Fibroblast of the aortic adventitia (primary cell): ENCODE data around the gene IMMP2L. TPM values are rescaled to one million over a fixed set of nuclear protein-coding genes. Genes with fewer than 3 reads are reported as not detected.
A peak's percentile ranks its signal among the peaks of the same experiment; 100 is the strongest.

Experiments used
- DNase-seq: peaks from one replicate; pipeline ENCODE4 v3.0.0-alpha.2; 2010; ENCODE audit warnings: low read depth
- H3K4me3 ChIP-seq: 2 replicates; pipeline ENCODE4 v1.5.1; 2011; ENCODE audit warnings: low read depth, mild to moderate bottlenecking, control low read depth, low read length, moderate library complexity
- total RNA-seq: library from RNA; depleted of rRNA; stranded (reverse); fragments of >200 nt; gene quantifications from 2 replicates; pipeline ENCODE4 v1.2.3, GENCODE V29; 2012; ENCODE audit warnings: low replicate concordance
- TF ChIP-seq, protein P1 (sequence below): IDR thresholded peaks from 2 replicates; pipeline ENCODE4 v1.5.1; 2011; ENCODE audit warnings: mild to moderate bottlenecking, low read length, control low read depth, inconsistent platforms; ENCODE audit not compliant: insufficient read depth

The IMMP2L gene
- total RNA-seq, 1 donor = 9.9 TPM

DNA sequence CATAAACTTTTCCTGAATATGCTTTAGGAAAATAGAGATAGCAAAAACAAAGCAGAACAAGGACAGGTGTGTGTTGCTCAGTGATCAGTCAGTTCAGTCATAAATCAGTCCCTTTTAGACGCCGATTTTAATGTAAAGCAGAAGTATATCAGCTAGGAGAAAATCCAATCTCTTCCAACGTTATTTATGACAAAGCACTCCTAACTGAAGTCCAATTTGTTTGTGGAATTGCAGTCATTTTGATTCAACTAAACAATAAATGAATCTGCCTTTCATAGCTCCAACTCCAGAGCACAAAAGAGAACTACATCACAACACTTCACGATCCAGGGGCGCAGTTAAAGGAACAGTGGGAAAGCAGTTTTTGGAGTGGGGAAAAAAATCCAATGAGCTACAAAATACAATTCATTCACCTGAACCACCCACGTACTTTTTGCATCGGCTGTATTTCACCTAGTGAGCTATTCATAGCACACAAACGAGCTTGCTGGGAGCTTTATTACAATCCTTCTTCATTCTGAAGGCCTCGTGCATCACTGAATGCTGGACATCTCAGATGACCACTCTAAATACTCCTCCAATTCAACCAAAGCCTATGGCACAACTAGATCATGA, 320.0 kb downstream of the IMMP2L start:
- no peak for DNase-seq
- TF ChIP-seq, protein P1, sequence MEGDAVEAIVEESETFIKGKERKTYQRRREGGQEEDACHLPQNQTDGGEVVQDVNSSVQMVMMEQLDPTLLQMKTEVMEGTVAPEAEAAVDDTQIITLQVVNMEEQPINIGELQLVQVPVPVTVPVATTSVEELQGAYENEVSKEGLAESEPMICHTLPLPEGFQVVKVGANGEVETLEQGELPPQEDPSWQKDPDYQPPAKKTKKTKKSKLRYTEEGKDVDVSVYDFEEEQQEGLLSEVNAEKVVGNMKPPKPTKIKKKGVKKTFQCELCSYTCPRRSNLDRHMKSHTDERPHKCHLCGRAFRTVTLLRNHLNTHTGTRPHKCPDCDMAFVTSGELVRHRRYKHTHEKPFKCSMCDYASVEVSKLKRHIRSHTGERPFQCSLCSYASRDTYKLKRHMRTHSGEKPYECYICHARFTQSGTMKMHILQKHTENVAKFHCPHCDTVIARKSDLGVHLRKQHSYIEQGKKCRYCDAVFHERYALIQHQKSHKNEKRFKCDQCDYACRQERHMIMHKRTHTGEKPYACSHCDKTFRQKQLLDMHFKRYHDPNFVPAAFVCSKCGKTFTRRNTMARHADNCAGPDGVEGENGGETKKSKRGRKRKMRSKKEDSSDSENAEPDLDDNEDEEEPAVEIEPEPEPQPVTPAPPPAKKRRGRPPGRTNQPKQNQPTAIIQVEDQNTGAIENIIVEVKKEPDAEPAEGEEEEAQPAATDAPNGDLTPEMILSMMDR = no peak
- H3K4me3 ChIP-seq = no peak overlapping the region

DNA sequence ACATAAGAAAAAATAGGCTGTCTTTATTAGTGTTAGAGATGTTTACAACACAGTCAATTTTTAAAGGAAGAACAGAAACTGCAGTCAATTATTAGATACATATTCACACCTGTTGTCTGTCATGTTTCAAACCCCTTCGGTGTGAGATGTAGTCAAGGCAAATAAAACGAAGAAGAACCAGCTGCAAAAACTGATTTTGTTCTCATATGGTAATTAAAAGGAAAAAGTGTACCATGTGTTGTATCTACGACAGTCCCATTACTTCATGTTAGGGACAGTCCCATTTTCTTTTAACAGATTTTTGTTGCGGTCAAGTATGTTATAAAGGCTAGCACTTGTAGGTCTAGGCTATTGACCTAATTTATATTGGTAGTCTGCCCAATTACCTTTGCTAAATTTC, 321.9 kb downstream of the IMMP2L start:
- H3K4me3 ChIP-seq = no peak overlapping the region
- TF ChIP-seq, protein P1 = no peak
- DNase-seq = no peak

DNA sequence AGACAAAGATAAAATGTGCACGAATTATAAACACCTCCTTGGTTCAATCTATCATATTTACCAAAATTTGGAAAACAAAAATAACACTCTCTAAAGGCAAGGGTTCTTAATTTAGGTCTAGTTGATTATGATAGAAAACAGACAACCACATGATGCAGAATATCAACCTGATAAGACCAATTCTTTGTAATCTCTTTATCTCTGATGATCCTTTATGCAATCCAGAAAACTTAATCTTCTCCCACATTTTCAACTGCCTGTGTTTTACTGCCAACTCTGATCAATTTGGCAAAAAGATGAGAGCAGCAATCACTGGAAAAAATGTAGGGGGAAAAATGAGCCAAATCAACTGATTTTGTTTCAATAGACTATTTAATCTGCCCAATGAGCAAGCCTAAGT, 322.9 kb downstream of the IMMP2L start:
- peak; percentile 23 for DNase-seq
- TF ChIP-seq, protein P1 = no peak
- H3K4me3 ChIP-seq = no peak overlapping the region

DNA sequence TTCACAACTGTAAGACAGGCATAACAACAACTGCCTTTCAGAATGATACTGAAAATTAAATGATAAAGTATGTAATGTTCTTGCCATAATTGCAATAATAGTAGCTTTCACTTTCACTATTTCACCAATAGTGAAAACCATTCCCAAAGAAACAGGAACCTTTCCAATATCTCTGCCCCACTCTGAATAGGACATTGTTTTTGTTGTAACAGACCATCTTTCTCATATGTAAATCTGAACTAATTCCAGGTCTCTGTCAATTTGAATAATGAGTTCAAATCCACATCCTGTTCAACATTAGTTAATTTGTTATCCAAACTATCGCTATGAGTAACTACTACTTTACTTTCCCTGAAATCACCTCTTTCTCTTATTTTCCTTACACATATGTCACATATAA, 323.4 kb downstream of the IMMP2L start:
- TF ChIP-seq, protein P1 = no peak
- peak; percentile 69 for DNase-seq
- H3K4me3 ChIP-seq = peak overlapping the region; percentile 20

DNA sequence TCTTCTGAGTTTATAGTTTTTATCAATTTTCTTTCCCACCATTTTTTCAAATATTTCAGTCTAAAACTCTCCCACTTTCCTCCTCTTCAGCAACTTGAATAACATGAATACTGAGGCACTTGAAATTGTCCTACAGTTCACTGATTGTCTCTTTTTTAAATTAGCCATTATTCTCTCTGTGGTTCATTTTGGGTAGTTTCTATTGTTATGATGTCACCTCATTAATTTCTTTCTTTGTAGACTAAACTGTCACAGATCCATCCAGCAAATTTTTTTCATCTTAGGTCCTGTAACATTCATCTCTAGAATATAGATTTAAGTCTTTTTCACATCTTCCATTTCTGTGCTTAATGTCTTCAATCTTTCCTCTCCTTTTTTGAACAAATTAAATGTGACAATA, 326.6 kb downstream of the IMMP2L start:
- no peak overlapping the region for H3K4me3 ChIP-seq
- DNase-seq = no peak
- TF ChIP-seq, protein P1 = no peak

DNA sequence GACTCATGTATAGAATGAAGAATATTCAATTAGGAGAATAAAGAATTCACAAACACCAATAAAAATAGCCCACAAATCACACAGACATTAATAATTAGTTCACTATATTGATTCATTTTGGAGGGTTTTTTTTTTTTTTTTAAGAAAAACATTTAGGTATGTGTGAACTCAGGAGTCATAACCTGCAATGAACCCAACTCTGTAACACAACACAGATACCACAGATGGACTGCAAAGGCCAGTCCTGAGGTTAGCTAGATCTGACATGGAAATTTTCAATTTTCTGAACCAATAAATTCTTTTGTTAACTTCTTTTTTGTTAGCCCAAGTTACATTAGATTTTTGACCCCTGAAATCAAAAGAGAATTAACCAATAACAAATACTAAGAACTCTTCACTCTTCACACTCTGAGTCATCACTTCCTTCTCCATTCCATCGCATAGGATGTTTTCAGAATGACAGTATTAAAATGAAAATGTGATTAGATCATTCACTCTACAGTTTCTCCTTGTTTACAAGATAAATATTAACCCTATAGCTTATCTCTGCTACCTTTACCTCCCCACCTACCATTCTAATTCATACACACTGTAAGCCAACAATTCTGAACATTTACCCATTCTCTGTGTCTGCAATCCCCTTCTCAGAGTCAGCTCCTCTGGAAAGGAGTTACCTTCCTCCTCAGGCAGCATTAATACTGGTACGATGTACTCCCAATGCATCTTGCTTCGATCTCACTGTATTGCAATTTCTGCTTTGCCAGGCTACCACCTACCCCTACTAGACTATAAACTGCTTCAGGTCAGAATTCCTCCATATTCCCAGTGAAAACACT, 329.8 kb downstream of the IMMP2L start:
- TF ChIP-seq, protein P1 = no peak
- peak; percentile 43 for DNase-seq

DNA sequence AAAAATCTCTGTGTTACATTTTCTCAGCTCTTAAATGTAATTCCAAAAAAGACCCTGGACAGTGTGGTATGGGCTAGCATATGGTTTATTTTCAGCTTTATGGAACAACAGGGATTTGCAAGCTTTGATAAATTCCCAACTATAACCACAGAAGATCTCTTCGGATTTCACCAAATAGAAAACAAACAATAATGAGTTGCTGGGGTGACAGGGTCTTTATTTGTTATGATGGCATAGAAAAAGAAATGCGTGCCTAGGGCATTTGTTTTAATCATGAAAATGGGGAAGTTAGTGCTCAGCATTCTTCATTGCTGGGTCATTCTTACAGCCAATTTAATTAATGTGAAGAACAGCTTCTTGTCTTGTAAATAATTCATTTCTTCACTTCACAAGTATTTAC, 332.4 kb downstream of the IMMP2L start:
- TF ChIP-seq, protein P1 = no peak
- DNase-seq = no peak
- H3K4me3 ChIP-seq = no peak overlapping the region

More for the DNA sequence above, 329.8 kb downstream of the IMMP2L start:
- H3K4me3 ChIP-seq = no peak overlapping the region
